ENCODE data around the gene FGF4.

FGF4 gene, protein sequence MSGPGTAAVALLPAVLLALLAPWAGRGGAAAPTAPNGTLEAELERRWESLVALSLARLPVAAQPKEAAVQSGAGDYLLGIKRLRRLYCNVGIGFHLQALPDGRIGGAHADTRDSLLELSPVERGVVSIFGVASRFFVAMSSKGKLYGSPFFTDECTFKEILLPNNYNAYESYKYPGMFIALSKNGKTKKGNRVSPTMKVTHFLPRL

DNA sequence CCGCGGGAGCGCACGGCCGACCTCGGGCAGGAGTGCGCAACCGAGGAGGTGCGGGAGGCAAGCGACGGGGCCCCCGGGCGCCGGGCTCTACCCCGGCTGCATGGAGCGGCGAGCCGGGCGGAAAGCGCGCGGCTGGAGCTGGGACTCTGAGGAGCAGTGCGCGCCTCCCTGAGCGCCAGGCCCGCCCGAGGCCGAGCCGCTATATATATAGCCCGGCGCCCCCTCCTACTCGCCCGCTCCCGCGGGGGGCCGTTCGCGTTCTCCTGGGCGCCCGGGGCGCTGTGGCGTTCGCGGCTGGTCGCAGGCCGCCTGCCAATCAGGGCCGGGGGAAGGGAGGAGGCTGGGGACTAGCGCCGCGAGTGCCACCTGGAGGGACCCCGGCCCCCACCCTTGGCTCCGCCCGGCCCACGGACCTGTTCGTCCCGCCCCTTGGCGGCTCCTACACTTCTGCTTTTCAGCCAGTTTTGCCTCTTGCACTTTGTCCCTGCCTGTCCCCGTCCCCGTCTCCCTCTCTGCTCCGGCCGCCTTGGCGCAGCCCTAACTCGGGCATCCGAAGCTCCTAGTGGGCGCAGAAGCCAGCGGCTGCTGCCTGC lies at the start of gene FGF4:
TSS of gene FGF4 (minus strand) at position 179 of the 593 bp plus-strand sequence. CDS start 257 bp downstream, outside the sequence.
- DNase-seq, result no peak

DNA sequence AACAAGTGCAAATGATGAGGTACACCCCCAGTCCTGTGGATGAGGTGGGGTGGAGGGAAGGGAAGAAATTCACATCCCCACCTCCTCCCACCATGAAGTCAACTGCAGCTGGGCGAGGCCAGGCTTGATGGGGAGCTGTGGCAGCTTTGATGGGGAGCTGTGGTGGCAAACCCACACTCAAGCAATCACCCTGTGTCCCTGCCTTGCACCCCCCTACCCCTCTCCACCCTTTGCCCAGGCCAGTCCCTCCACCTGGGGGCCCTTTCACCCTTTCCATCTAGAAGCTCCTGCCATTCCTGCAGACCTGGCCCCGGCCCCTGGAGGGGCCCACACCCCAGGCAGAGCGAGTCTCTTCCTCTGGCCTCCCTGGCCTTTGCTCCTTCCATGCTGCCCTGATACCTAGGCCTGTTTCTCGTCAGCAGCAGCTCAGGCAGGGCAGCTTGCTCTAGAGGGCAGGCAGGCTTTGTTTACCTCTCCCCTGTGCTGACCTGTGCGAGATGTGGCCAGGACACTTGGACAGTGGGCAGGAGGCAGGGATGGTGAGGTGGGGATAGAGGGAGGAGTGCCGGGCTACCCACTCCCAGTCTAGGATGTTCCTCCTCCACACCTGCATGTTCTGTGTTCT lies 48.6 kb upstream of the FGF4 start:
- DNase-seq, result no peak

DNA sequence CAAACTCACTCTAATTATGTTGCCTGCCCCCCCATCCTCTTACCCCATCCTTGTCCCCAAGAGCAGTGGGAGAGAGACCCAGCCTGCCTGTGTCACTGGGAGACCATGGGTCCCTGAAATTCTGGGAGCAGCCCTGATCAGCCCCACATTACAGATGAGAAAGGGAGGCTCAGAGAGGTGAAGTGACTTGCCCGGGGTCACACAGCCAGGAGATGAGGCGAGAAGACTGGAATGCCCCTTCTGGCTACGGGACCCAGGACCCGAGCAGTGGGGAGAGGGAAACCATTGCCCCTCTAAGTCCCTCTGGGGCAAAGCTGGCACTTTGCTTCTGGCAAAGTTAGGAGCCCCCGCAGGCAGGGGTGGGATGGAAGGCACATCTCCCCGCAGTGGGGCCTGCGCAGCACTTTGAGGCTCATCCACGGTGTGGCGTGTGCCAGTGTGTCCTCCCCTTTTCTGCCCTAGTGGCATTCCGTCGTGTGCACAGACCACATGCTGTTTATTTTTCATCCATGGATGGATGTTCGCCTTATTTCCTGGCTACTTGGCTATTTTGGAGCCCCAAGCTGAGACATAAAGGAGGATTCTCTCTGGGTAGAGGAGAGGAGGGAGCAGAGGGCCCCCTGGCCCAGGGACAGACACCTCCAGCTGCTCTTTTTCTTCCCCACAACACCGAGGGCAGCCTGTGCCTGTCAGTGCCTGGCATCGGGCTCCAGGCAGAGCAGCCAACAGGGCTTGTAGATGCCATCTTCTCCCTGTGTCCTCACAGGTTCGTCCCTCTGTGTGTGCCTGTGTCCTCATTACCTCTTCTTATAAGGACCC lies 47.7 kb upstream of the FGF4 start:
- no peak for DNase-seq

DNA sequence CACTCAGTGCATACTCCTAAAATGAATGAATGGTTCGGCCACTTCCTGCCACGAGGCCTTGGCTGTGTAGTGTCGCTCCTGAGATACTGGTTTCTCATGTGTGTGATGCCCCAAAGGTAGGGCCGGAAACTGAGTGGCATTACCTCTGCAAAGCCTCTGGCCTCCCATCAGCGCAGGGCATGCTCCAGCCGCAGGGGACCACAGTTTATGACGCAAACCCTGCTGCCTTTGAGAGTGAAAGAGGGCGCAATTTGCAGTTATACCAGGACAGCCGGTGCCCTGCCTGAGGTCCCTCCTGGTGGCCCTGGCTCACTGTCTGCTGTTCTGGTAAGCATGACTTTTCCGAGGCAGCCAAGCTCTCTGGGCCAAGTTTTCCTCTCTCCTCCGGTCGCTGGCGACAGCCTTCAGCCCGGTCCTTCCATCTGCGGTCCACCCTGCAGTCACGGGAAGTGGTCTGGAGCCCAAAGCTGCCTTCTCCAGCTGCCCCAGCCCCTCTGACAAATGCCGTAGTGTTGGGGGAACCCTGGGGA lies 46.4 kb upstream of the FGF4 start:
- no peak for DNase-seq

DNA sequence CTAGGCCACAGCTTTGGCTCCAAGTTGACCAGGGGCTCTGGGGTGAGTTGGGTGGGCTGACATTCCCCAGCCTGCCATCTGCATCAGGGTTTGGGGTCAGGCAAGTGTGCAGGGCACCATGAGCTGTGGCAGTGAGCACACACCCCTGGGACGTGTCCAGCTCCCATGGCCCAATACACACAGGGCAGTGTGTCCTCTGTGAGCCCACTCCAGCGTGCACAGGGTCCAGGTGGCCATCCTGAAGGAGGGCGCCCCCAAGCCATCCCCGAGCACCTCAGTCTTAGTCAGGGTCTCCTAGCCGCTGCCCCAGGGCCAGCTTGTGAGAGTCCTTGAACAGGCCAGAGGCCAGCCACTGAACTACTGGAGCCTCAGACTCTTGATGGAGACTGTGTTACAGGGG lies 45.3 kb upstream of the FGF4 start:
- DNase-seq, result no peak

DNA sequence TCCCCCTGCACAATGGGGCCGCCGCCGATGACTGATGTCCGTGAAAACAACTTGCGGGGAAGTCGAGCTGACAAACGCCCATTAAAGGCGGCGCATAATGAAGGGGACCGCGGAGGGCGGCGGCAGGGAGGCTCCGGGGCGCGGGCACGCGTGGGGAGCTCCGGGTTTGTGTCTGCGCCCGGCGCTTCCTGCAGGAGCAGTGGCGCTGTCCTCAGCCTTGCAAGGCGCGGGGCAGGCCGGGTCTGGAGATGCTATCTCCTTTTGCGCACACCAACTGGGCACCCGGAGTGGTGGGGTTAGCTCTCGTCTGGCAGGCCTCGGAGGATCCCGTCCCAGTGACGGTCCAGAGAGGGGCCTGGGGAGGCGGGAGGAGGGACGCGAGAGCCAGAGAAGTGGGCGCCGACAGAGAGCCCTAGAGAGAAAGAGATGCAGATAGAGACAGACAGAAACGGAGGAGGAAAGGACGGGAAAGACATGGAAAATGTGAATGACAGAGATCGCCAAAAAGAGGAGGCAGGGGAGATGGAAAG lies 44.5 kb upstream of the FGF4 start:
- DNase-seq, result no peak

DNA sequence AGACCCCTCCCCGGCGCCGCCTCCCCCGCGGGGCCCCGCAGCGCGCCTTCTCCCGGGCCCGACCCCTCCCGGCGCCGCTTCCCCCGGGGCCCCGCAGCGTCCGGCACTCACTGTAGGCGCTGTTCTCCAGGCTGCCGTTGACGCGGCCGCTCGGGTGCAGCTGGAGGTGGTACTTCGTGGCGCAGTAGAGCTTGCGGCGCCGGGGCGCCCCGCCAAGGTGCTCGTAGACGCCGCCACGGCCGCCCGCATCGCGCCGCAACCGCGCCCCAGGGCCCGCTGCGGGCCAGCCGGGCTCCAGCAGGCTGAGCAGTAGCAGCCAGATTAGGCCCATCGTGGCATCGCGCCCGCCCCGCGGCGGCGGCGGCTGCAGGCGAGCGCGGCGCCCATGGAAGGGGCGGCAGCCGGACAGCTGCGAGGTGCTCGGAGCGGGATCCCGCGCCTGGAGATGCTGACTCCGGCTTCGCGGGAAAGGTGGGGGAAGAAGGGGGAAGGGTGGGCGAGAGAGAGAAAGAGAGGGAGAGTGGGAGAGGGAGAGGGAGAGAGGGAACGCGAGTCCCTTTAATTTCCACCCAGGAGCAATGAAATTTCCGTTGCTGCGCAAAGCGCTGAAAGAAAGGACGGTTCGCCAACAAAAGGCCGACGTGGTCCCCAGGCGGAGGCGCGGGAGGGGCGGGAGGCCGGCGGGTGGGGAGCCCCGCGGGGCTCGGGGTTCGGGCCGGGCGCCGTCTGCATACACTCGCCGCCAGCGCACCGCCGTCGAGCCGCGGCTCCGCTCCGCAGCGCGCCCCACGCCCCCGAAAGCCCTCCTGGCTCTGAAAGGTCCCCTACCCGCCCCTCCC lies 43.7 kb upstream of the FGF4 start, which contains the start of gene FGF3:
TSS of gene FGF3 (minus strand) at position 814 of the 839 bp plus-strand sequence. CDS start at position 331, 483 bp downstream.
- no peak for DNase-seq

DNA sequence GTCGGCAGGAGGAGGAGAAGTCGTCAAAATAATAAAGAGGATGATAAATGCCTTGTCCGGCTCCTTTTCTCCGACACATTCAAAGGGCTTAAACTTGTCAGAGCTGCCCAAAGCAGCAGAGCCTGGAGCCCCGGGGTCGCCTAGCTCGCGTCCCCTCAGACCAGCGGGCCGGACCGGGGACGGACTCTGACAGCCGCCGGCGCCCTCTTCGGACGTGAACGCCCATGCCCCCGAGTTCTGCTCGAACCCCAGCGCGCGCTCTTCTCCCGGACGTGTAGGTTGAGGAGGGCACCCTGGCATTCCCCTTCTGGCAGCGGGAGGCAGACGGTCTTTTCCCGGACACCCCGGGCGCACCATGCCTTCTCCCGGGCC lies 43.1 kb upstream of the FGF4 start:
- no peak for DNase-seq

DNA sequence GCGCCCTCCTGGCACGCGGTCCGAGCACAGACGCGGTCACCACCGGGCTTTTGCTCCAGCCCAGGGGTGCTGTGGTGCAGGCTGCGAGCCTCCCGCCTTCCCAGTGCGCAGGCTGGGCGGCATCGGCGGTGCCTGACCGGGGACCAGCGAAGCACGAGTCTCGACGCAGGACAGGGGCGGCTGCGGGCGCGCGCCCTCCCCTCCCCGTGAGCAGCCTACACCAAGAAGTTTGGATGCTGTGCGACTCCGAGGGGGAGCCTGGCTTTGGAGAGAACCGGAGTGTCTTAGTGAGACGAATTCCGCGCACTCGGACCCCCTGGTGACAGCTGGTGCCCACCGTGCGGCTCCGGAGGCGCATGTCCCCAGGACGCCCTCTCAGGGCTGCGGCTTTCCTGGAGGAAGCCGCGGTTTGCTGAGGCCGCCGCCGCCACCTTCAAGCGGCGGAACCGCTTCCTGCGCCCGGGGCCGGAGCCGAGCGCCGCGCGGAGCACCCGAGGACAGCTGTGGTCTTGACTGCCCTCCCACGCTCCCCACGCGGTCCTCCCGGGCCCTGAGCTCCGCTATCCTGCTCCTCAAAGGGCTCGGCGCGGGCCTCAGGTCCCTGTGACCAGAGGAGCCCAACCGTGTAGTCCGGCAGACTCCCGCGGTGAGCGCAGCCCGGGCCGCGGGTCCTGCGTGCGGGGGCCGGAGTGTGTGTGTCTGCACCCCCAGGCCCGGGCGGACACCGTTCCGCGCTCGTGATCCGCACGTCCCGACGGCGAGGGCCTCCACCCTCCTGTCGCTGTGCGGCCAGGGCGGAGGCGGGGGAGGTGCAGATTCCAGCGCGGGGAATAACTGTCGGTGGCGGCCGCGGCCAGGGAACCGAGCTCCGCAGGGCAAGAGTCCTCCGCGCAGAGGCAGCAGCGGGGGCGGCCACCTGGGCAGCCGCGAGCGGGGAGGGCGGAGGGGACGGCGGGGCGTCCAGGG lies 42.4 kb upstream of the FGF4 start:
- DNase-seq, result no peak

DNA sequence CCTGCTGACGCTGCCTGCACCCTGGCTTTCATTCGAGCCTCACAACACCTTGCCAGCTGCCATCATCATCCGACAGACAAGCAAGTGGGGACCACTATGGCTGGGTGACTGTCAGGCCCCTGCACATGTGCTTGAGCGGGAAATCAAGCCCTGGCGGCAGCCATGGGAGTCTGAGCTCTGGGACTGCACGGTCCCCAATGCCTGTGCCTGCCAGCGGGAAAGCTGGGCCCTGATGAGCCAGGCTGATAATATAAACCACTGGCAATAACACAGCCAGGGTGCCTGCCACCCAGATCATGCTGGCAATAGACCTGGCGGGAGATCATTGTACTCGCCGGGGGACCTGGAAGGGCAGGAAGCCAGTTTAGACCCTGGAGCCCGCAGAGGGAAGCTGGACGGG lies 41.5 kb upstream of the FGF4 start:
- DNase-seq, result no peak

DNA sequence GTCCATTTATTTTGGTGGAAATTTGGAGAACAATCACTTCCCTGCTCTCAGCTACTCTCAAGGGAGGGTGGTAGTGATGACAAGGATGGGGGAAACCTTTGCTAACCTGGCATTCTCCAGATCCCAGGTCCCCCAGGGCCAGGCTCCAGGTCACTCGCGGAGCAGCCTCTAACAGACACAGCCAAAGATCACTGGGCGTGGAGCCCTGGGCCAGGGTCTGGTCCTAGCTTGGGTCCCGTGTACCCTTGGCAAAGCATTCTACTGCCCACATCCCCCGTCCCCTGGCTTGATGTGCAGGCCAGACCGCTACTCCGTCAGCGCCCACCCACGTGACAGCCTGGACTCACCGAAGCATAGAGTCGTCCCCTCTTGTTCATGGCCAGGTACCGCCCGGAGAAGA lies 40.8 kb upstream of the FGF4 start:
- DNase-seq, result no peak

DNA sequence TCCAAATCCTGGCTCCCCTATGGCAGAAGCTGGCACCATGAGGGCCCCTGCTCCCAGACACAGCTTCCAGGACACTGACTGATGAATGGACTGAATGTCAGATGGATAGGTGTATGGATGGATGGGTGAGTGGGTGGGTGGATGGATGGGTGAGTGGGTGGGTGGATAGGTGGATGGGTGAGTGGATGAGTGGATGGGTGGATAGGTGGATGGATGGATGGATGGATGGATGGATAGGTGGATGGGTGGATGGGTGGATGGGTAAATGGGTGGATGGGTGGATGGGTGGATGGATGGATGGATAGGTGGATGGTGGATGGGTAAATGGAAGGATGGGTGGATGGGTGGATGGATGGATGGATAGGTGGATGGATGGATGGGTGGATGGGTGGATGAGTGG lies 39.8 kb upstream of the FGF4 start:
- no peak for DNase-seq

DNA sequence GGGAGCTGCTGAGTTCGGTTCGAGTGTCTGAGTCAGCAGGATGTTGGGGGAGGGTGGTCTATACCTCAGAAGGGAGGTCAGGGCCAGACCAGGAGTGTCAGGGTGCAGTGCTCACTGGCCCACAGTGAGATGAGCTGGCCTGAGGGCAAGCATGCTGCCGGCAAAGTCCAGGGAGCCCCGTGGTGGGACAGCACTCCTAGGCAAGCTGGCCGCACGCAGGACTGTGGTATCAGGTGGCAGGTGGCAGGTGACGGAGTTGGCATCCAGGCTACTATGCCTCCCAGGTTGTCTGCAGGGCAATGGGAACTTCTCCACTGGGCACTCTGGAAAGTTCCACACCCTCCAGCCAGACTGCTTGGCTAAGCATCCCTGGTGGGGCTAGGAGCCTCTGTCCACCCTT lies 39.3 kb upstream of the FGF4 start:
- DNase-seq, result no peak

DNA sequence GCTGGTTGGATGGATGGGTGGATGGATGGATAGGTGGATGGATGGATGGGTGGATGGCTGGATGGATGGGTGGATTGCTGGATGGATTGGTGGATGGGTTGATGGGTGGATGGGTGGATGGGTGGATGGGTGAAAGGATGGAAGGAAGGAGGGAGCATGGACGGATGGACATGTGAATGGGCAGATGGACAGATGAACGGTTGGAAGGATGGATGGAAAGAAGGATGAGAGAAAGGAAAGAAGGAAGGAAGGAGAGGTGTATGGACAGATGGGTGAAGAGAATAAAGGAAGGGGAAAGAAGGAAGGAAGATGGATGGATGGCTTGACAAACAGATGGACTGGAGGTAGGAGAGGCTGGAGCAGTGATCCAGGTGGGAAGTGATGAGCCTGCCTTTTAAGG lies 38.7 kb upstream of the FGF4 start:
- DNase-seq, result no peak

DNA sequence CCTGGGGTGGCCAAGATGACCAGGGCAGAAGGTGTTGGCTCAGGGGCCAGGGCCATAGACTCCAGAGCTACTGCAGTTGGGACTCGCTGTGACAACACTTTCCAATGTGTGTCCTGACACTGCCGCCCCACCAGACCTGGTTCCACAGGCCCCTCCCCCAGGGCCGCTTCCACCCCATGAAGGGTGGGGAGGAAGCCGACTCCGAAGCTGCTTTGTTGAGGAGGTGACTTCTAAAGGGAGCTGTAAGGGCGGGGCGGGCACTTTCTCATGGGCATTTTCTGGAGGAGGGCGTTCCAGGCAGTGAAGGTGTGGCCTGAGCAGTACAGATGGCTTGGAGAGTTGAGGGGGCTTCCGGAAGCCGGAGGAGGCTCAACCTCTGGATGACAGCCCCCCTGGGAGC lies 37.8 kb upstream of the FGF4 start:
- no peak for DNase-seq

DNA sequence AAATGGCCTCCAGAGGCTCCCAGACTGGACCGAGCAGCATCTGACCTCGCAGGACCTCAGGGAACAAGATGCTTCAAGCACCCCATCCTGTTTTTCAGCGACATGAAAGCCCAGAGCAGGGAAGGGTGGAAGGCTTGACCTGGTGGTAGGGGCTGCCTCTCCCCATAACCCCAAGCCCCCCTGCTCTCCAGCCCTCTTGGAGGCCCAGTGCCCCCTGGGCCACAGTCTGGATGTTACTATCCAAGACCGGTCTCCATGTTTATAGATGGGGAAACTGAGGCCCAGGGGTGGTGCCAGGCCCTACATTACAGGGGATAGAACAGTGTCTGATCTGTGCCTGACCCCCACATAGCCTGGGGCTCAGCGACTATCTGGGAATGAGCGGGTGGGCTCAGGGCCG lies 37.1 kb upstream of the FGF4 start:
- DNase-seq, result no peak

DNA sequence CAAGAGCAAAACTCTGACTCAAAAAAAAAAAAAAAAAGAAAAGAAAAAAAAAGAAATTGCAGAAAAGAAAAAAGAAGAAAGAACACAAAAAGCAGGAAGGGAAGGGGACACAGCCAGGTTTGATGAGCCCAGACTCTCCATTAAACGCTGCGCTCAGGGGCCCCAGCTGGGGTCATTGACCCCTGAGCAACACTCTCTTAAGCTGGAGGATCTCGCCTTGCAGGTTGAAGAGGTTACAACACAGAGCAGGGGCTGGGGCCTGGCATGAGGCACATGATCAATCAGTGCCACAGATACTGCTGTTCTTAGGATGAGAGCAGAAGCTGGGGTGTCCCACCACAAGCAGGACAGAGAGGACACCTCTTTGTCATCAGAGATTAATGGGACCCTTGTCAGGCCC lies 36.3 kb upstream of the FGF4 start:
- DNase-seq, result no peak

DNA sequence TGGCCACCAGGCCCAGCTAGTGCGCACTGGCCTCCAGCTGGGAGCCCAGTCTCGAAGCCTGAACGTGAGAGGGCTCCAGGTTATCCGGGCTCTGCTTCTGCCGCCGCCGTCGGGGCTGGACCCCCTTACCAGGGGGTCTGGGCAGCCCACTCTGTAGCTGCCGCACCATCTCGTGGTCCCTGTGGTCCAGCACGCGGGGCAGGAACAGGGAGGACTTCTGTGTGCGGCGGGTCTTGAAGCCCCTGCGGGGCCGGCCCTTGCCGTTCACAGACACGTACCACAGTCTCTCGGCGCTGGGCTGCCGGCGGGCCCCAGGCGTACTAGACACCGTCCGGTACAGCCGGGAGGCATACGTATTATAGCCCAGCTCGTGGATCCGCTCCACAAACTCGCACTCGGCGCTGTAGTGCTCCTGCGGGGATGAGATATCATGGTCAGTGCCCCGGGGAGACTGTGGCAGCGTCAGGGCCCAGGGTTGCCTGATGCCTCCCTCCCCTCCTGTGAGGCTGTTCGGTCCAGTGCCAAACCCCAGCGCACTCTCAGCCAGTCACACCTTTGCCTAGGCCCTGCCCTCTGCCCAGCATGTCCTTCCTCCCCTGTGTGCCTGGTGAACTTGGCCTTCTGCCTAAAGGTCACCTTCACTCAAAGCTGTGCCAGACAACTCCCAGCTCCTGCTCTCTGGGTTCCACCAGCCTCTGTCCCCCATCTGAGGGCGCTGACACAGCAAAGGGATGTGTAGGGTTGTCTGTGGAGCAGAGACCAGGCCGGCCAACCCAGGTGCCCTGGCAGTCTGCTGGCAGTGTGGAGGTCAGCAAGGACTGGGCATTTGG lies 35.4 kb upstream of the FGF4 start:
- no peak for DNase-seq

DNA sequence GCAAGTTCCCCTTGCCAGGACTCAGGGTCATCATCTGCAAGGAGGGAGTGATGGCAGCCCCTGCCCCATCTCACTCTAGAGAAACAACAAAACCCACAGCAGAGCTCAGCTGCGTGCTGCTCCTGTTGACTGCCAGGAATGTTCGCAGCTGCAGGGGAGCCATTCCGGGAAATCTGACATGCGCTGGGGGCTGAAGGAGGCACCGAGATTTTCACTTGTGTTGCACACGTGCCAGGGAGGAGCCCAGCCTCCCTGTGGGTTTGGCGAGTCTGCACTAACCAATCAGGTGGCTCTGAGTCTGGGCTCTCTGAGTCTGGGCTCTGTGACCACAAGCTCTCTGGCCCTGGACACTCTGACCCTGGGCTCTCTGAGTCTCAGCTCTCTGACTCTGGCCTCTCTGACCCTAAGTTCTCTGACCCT lies 33.5 kb upstream of the FGF4 start:
- DNase-seq, result no peak
